ENCODE data around the gene CCDC18. TPM values are rescaled to one million over a fixed set of nuclear protein-coding genes. Genes with fewer than 3 reads are reported as not detected.

The CCDC18 gene
- total and polyA plus RNA-seq, 4 donors: 2.7 to 8.5 (median 7.2) TPM

- H3K9ac ChIP-seq (ENCODE audit: low read depth in 1 of 2, low read length in 2 of 2): peak overlapping the region; percentile 99
- H3K27ac ChIP-seq (ENCODE audit: low read depth in 1 of 2, low read length in 2 of 2): peak overlapping the region; percentile 99 to 100
- H3K4me1 ChIP-seq (ENCODE audit: control insufficient read depth in 4 of 4, insufficient read depth in 4 of 4, low read length in 3 of 4): peaks cover 2 to 23% (median 16%) of the 10 kb centered on the region in 4 donors
- no peak for TF ChIP-seq FOXA1 (IDR thresholded peaks at IDR 0.05)
- peak; percentile 13 for TF ChIP-seq YY1 (IDR thresholded peaks at IDR 0.05)
- peak; percentile 65 to 68 for TF ChIP-seq RXRA (IDR thresholded peaks at IDR 0.05)
- TF ChIP-seq HNF4A (conservative IDR thresholded peaks at IDR 0.05): peak in 1 of 2 donors; percentile 27
- H3K36me3 ChIP-seq (ENCODE audit: control insufficient read depth in 4 of 4, insufficient read depth in 3 of 4, low read depth in 1 of 4, low read length in 3 of 4): peaks cover 0 to 6% (median 2%) of the 10 kb centered on the region in 4 donors
- no peak for DNase-seq (ENCODE audit: low spot score)
- H3K4me3 ChIP-seq (ENCODE audit: low read depth in 1 of 3, low read length in 3 of 3): peak overlapping the region; percentile 67 to 94 (median 94)
- no peaks in the 10 kb centered on the region for H3K27me3 ChIP-seq (ENCODE audit: control insufficient read depth in 4 of 4, insufficient read depth in 4 of 4, low read length in 3 of 4)
- H3K9me3 ChIP-seq (ENCODE audit: control insufficient read depth in 4 of 4, low read length in 3 of 4): no peaks in the 10 kb centered on the region
- 12% methylated on average over 5 of the region's 5 CpGs for WGBS
These were observed 2.1 kb upstream of the CCDC18 start for GRCh38 chr1:93178418-93178817.

GRCh38 chr1:93179886-93180722, 420 bp upstream of the CCDC18 start, which contains the start of gene TMED5:
TMED5 (minus strand) TSS chr1:93180413; CDS start chr1:93180242, 171 bp downstream.
- Histone ChIP-seq H3K4me1 (ENCODE audit: control insufficient read depth in 4 of 4, insufficient read depth in 4 of 4, low read length in 3 of 4) (peaks cover 0 to 23% (median 16%) of the 10 kb centered on the region in 4 donors), H3K27me3 (ENCODE audit: control insufficient read depth in 4 of 4, insufficient read depth in 4 of 4, low read length in 3 of 4) (no peaks in the 10 kb centered on the region), H3K9me3 (ENCODE audit: control insufficient read depth in 4 of 4, low read length in 3 of 4) (no peaks in the 10 kb centered on the region), H3K27ac (ENCODE audit: low read depth in 1 of 2, low read length in 2 of 2) (peak within 1 kb of the TSS; percentile 99 to 100), H3K36me3 (ENCODE audit: control insufficient read depth in 4 of 4, insufficient read depth in 3 of 4, low read depth in 1 of 4, low read length in 3 of 4) (peaks cover 0 to 6% (median 0%) of the 10 kb centered on the region in 4 donors), H3K9ac (ENCODE audit: low read depth in 1 of 2, low read length in 2 of 2) (peak within 1 kb of the TSS; percentile 99), H3K4me3 (ENCODE audit: low read depth in 1 of 3, low read length in 3 of 3) (peak within 1 kb of the TSS; percentile 94 to 99 (median 95))
- TF ChIP-seq MAX (IDR thresholded peaks at IDR 0.05) (peak; percentile 36), CTCF (IDR thresholded peaks at IDR 0.05; ENCODE audit: low read depth, low read length, missing input control) (peak; percentile 13), YY1 (IDR thresholded peaks at IDR 0.05) (peak; percentile 75), RXRA (IDR thresholded peaks at IDR 0.05) (peak in 1 of 2 donors; percentile 27), HNF4G (IDR thresholded peaks at IDR 0.05) (no peak), EGR1 (IDR thresholded peaks at IDR 0.05; ENCODE audit: low read depth in 2 of 2) (peak in 1 of 2 donors; percentile 15), ZBTB33 (IDR thresholded peaks at IDR 0.05) (peak; percentile 49), HNF4A (conservative IDR thresholded peaks at IDR 0.05) (peak in 1 of 2 donors; percentile 27), GABPA (IDR thresholded peaks at IDR 0.05 in 1 of 2, conservative IDR thresholded peaks at IDR 0.05 in 1 of 2) (peak in 1 of 2 donors; percentile 58), FOXA1 (IDR thresholded peaks at IDR 0.05) (peak; percentile 5), TAF1 (conservative IDR thresholded peaks at IDR 0.05) (peak; percentile 88), NR2F2 (IDR thresholded peaks at IDR 0.05) (peak; percentile 34), JUND (IDR thresholded peaks at IDR 0.05) (no peak), RAD21 (IDR thresholded peaks at IDR 0.05) (peak in 1 of 2 donors; percentile 13), REST (IDR thresholded peaks at IDR 0.05) (peak; percentile 79), SP1 (IDR thresholded peaks at IDR 0.05) (peak; percentile 79), ATF3 (IDR thresholded peaks at IDR 0.05) (no peak), FOXA2 (IDR thresholded peaks at IDR 0.05) (no peak)
- peak; percentile 95 for DNase-seq (ENCODE audit: low spot score)
- under 1% methylated on average over 78 of the region's 78 CpGs for WGBS
